ENCODE results near the gene NAT16. TPM values are rescaled to one million over a fixed set of nuclear protein-coding genes. Genes with fewer than 3 reads are reported as not detected.
A peak's percentile ranks its signal among the peaks of the same experiment; 100 is the strongest.

The NAT16 gene
- total and polyA plus RNA-seq, 2 of the 13 experiments (the other 11 are each of a cell fraction or from before 2014, with no cell fraction given), result 0.04 TPM; not detected in 1

- TF ChIP-seq ZBTB40 (IDR thresholded peaks at IDR 0.05), result no peak
- peak; percentile 36; the same call in 1 of the 2 replicates for TF ChIP-seq ZBTB40 (CRISPR knock-in tag; IDR thresholded peaks at IDR 0.05)
- 0 out of 2 replicates have a peak, but pooled peaks have one; percentile 13 for TF ChIP-seq SALL2 (CRISPR knock-in tag; IDR thresholded peaks at IDR 0.05)
- 0 out of 2 replicates have a peak, but pooled peaks have one; percentile 41 for TF ChIP-seq ZNF646 (CRISPR knock-in tag; IDR thresholded peaks at IDR 0.05)
- TF ChIP-seq ZNF510 (CRISPR knock-in tag; IDR thresholded peaks at IDR 0.05; ENCODE audit: low read depth), result no peak
- TF ChIP-seq TBX3 (IDR thresholded peaks at IDR 0.05; ENCODE audit: borderline replicate concordance), result no peak
- no peak; the same call in 1 of the 2 replicates for TF ChIP-seq CTCF (CRISPR knock-in tag; IDR thresholded peaks at IDR 0.05)
- TF ChIP-seq ZNF34 (CRISPR knock-in tag; IDR thresholded peaks at IDR 0.05; ENCODE audit: borderline replicate concordance), result no peak
Measured at GRCh38 chr7:101201695-101202602, 21.9 kb upstream of the NAT16 start (continued).
